ENCODE results near the gene ABCB11.

ABCB11 gene

GRCh38 chr2:168930242-168930641 lies 100.9 kb downstream of the ABCB11 start:
- no peak for DNase-seq (ENCODE audit: low read depth)

- no peak for DNase-seq (ENCODE audit: low read depth)
Observed at GRCh38 chr2:168929031-168929430, 102.1 kb downstream of the ABCB11 start.

DNA sequence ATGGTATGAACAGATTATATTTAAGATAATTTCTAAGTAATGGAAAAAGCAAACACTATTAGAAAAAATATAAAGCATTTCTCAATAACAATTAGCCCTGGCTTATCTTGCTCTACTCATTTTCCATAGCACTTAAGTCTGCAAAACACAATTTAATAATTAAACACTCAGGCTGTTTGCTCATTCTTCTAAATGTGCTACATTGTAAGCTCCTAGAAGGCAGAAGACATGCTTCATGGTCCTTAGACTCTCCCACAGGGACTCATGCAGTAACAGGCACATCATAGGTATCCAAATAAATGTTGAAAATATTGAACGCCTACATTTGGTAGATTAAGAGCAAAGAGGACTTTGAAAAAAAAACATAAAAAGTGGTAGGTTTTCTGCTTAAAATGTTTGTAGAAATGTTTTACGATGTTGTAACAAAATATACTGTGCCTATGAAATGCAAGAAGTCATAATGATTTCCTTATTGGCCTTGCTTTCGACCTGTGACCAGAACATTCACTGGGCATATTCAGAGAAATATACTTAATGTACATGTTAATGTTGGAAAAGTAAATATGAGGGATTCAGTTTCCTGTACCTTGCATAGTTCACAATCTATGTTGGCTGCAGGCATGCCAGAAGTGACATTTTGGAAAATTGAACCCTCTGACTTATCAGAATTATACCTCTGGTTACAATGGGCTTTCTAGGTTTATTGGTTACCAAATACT lies 102.9 kb downstream of the ABCB11 start:
- no peak for DNase-seq (ENCODE audit: low read depth)

GRCh38 chr2:168926621-168927386 lies 104.3 kb downstream of the ABCB11 start:
- DNase-seq (ENCODE audit: low read depth): no peak

- no peak for DNase-seq (ENCODE audit: low read depth)
Observed at GRCh38 chr2:168920504-168921157, 110.5 kb downstream of the ABCB11 start.

DNA sequence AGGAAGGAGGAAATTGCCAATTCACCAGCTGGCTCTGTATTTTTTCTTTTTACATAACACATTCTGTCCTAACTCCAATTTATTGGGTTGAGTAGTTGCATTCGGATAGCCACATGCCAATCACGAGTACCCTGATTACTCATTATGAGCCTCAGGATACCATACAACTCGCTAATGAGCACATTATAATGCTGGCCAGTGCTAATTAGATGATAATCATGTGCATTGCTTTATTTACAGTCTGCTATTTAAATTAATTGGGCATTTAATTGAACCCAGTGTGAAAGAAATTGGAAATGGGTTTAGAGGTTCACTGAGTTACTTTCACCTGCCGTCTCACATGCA lies 114.8 kb downstream of the ABCB11 start:
- DNase-seq (ENCODE audit: low read depth): no peak

GRCh38 chr2:168915441-168916330 lies 115.4 kb downstream of the ABCB11 start:
- DNase-seq (ENCODE audit: low read depth): no peak

DNA sequence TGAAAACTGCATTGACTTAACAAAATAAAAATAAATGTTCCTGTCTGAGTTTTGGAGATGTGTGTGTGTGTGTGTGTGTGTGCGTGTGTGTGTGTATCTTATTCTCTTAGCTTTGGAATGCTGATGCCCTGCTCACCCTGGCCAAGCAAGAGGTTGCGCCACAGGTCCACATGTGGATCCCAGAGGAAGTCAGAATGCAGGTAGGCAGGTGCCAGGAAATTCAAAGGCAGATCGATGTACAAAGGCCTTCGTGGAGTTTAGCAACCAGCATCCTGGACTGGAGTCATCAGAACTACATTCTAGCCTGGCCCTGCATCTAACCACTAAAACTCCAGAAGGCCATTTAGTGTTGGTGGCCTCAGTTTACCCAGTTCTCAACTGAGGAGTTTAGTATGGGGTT lies 117.6 kb downstream of the ABCB11 start:
- no peak for DNase-seq (ENCODE audit: low read depth)

DNA sequence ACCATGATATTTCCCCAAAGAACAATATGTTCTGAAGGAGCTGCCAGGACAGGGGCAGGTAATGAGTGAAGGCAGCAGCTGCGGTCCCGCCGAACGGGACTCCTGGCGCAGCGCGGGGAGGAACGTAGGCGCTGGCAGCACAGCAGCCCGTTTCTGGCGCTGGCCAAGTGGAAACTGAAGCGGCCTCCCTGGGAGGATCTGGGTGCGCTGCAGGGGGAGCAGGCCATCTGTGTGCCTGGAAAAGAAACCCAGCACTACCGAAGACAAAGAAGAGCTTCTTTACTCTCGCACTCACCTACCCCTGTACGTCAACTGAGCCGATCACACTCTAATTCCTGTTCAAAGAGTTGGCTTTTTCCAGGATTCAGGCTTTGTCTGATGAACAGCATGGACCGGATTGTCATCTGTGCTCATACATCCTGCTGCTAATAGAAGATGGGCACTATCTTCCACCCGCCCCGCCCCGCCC lies 118.2 kb downstream of the ABCB11 start:
- DNase-seq (ENCODE audit: low read depth): no peak

- DNase-seq (ENCODE audit: low read depth): no peak
Observed at GRCh38 chr2:168912466-168912865, 118.7 kb downstream of the ABCB11 start.

DNA sequence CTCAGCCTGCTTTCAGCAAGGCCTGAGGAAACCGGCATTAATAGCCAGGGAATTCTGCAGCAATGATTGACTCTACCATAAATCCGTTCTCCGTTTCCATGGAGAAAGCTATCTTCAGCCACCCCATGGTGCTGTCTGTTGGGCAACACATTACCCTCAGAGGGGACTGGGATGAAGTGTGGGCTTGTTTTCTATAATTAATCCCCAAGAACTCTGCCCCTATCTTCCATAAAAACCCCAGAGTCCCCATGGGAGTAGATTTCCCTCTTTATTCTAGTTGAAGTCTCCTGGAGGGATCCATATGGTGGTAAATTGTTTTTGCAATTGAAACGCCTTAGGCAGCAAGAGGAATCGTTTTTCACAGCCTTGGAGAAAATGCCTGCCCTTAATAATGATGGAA lies 120.8 kb downstream of the ABCB11 start:
- no peak for DNase-seq (ENCODE audit: low read depth)

DNA sequence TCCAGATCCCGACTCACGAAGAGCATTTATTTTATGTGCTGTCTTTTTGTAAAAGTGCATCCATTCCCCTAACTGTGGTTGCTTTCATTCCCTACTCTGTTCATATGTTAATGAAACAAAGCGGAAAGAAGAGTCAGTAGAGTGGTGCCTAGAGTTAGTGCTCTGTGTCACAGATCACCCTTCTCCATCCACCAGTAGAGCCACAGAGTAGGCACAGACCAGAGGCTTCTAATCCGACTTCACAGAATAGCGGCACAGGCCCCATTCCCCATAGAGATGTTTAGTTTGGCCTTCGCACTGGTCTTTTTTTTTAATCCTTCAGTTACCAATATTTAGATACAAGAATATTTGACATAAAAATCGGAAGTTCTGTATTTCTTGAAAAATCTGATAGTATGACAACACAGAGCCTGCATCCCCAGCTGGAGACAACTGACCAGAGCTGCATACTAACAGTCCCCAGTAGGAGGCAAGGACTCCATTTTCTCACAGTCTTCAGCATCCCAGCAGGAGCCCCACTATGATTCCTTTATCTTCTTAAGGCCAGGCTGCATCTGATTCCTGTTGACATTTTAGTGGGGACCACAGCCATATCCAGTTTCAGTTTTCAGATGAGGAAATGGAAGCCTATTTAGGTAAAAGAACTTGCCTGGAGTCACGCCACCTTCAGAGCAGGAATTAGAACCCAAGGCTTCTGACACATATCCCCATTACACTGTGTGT lies 123.0 kb downstream of the ABCB11 start:
- DNase-seq (ENCODE audit: low read depth): no peak

GRCh38 chr2:168904358-168904757 lies 126.8 kb downstream of the ABCB11 start:
- DNase-seq (ENCODE audit: low read depth): no peak

DNA sequence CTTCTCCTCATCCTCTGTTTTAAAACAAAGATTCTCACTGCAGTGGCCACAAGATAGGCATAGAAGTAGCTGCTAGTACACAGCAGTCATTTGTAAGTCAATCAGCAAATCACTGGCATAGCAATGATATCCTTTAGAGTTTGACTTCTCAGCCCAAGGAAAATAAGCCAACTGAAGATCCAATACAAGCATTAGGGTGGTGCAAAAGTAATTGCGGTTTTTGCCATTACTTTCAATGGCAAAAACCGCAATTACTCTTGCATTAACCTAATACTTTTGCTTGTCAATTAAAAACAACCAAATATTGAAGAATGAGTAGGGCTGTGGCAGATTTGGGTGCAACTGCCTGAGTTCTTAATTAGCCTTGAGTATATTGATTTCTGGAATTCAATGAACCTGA lies 127.2 kb downstream of the ABCB11 start:
- DNase-seq (ENCODE audit: low read depth): no peak

DNA sequence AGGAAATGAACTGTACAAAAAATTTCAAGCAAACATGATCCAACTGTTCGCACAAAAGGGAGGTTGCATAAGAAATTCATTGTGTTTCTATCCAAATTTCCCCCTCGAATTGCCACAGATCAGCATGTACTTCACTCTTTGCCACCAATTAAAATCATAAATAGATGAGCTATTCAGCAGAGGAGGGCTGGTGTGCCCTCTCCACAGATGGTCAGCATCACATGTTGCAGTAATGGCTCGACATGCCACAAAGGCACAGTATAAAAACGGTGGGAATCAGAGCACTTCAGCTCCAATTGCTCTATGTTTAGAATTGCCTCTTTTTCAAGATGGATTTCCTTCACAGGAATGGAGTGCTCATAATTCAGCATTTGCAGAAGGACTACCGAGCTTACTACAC lies 130.1 kb downstream of the ABCB11 start, which contains the start of gene G6PC2:
G6PC2 (plus strand) TSS at position 289 of the 400 bp plus-strand sequence; CDS start at position 330, 41 bp downstream.
- no peak for DNase-seq (ENCODE audit: low read depth)

DNA sequence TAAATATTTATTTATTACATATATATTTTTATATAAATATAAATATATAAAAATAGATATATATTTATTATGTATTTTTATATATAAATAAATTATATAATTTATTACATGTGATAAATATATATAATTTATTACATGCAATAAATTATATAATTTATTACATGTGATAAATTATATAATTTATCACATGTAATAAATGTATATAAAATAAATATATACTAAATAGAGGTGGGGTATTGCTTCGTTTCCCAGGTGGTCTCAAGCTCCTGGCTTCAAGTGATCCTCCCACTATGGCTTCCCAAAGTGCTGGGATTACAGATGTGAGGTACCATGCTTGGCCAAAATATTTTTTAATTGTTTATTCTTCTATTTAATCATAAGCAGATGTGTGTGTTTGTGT lies 133.7 kb downstream of the ABCB11 start:
- no peak for DNase-seq (ENCODE audit: low read depth)

GRCh38 chr2:168896783-168897182 lies 134.3 kb downstream of the ABCB11 start:
- no peak for DNase-seq (ENCODE audit: low read depth)

DNA sequence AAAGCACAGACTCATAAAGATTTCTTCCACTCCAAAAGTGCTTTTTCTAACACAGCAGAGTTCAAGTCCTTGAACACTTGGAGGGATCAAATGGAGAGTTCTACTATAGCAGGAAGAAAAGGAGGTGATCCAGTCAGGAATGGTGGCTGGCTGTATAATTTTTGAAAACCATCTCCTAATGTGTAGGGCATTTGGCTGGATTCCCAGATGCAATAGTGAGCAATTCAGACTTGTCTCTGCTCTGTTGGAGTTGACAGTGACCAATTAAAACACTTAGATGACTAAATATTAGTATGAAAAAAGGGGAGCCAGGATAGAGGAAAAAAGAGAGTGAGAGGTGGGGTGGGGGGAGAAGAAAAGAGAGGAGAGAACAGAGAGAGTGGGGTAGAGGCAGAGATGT lies 135.4 kb downstream of the ABCB11 start:
- DNase-seq (ENCODE audit: low read depth): no peak

GRCh38 chr2:168894720-168895119 lies 136.4 kb downstream of the ABCB11 start:
- DNase-seq (ENCODE audit: low read depth): no peak

DNA sequence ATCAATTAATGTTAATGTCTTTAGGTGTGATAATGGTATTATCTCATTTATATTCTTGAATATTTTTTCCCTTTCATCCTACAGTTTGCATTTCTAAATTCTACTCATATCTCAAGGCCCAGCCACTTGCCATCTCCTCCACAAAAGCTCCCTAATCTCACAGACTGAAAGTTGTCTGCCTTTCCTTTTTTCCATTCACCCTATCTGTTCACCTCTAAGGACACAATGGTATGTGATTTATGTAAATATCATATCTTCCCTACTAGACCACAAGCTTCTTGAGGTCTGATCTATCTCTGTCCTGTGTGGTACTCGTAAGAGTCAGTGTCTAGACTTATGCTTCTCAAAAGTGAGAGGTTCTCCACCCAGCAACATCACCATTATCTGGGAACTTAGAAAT lies 137.0 kb downstream of the ABCB11 start:
- DNase-seq (ENCODE audit: low read depth): no peak

- no peak for DNase-seq (ENCODE audit: low read depth)
Observed at GRCh38 chr2:168892327-168892726, 138.8 kb downstream of the ABCB11 start.

Measured in activated T-cell treated with anti-CD3 and anti-CD28 coated beads for 24 hours (primary cell).